HEK293 (cell line): ENCODE data around the gene FGFR2.

Experiments
- GLIS1 ChIP-seq: fragments of 450-650 bp; formaldehyde crosslinking; IDR thresholded peaks from 2 replicates; pipeline ENCODE4 v1.5.1; 2016; ENCODE audit warnings: missing biosample characterization, missing genetic modification characterization
- REPIN1 ChIP-seq: fragments of 450-650 bp; formaldehyde crosslinking; IDR thresholded peaks from 2 replicates; pipeline ENCODE4 v1.5.1; 2017; ENCODE audit warnings: missing biosample characterization, missing genetic modification characterization, low read depth
- SP2 ChIP-seq: fragments of 450-650 bp; formaldehyde crosslinking; IDR thresholded peaks from 2 replicates; pipeline ENCODE4 v1.5.1; 2016; ENCODE audit warnings: missing biosample characterization, missing genetic modification characterization
- TCF7L2 ChIP-seq: IDR thresholded peaks from 2 replicates; pipeline ENCODE4 v1.6.1; 2011; ENCODE audit warnings: low read depth, mild to moderate bottlenecking, inconsistent platforms, low read length, moderate library complexity, borderline replicate concordance
- TF ChIP-seq, protein P1 (sequence below): fragments of 450-650 bp; formaldehyde crosslinking; IDR thresholded peaks from 2 replicates; pipeline ENCODE4 v1.5.1; 2016; ENCODE audit warnings: missing biosample characterization, missing genetic modification characterization

- TF ChIP-seq GLIS1 (tag by site-specific recombination) (no peak), REPIN1 (tag by site-specific recombination) (no peak), SP2 (no peak), TCF7L2 (no peak)
- TF ChIP-seq, protein P1, sequence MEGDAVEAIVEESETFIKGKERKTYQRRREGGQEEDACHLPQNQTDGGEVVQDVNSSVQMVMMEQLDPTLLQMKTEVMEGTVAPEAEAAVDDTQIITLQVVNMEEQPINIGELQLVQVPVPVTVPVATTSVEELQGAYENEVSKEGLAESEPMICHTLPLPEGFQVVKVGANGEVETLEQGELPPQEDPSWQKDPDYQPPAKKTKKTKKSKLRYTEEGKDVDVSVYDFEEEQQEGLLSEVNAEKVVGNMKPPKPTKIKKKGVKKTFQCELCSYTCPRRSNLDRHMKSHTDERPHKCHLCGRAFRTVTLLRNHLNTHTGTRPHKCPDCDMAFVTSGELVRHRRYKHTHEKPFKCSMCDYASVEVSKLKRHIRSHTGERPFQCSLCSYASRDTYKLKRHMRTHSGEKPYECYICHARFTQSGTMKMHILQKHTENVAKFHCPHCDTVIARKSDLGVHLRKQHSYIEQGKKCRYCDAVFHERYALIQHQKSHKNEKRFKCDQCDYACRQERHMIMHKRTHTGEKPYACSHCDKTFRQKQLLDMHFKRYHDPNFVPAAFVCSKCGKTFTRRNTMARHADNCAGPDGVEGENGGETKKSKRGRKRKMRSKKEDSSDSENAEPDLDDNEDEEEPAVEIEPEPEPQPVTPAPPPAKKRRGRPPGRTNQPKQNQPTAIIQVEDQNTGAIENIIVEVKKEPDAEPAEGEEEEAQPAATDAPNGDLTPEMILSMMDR (tag by site-specific recombination): no peak
These were observed 129.5 kb downstream of the FGFR2 start for GRCh38 chr10:121468726-121469125.
